Fibroblast of gingiva (primary cell): ENCODE data around the gene TVP23A.
"Not testable (repeated sequence)": the region's sequence is repeated elsewhere in the genome, so short reads cannot be mapped to it uniquely, and the experiment has no call there.

ENCODE experiments used
- DNase-seq: peaks from one replicate; pipeline ENCODE4 v3.0.0-alpha.2; 2011; ENCODE audit warnings: low read depth

The TVP23A gene

DNA sequence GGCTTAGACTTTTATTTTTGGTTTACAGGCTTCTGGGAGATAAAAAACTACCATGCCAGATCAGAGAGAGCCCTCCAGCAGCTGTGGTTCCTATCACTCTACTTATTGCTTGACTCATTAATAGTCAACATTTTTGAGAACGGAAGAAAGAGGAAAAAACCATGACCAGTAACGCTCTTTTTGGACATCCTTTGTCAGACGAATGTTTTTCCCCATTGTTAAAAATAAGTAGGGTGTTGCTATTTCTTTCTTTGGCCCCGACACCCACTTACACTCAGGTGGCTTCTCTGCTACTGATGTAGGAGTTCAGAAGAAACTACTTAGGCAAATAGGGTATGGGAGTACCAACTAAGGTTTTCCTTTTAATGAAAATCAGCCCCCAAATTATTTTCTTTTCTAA lies 27.5 kb downstream of the TVP23A start:
- DNase-seq = no peak

DNA sequence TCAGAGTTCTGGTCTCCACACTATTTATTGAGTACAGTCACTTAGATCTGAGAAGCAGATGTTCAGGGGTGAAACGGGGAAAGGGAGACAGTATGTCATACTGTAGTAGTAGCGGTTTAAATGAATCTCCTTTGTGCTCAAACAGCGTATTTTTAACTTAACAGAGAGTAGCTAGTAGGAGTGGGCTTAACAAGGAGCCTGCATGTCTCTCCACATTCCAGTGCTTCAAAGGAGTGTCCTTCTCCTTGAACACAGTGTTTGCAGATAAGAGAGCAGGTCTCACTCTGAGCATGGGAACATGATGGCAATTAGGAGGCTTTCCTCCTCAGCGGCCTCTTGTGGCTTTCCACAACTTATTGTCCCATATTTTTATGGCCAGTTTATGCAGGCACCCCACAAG lies 30.0 kb downstream of the TVP23A start:
- DNase-seq = not testable (repeated sequence)

DNA sequence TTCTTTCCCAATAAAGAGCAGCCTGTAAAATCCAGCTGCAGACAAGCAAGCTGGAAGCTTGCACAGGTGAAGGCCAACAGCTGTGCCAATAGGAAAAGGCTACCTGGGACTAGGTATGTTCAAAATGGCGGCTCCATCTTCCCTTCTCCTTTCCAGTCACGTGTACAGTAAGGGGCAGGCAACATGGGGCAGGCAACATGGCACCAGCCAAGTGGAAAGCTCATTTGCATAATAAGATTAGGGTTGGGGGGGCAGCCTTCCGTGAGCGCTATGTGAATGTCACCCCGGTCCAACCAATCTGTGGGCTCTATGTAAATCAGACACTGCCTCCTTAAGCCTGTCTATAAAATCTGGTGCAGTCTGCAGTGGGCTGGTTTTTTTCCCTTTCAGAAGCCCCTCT lies 31.3 kb downstream of the TVP23A start:
- DNase-seq = no peak

DNA sequence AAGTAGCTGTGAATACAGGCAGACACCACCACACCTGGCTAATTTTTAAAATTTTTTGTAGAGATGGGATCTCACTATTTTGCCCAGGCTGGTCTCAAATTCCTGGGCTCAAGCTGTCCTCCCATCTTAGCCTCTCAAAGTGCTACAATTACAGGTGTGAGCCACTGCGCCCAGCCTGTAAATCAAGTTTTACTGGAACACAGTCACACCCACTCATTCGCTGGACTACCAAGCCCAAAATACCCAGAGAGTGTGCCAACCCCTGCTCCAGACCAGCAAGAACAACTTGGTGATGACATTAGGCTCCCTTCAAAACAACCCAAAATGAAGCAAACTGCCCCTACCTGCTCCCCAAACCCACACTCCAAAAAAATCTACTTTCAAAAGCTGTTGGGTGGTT lies 36.0 kb downstream of the TVP23A start:
- no peak for DNase-seq

DNA sequence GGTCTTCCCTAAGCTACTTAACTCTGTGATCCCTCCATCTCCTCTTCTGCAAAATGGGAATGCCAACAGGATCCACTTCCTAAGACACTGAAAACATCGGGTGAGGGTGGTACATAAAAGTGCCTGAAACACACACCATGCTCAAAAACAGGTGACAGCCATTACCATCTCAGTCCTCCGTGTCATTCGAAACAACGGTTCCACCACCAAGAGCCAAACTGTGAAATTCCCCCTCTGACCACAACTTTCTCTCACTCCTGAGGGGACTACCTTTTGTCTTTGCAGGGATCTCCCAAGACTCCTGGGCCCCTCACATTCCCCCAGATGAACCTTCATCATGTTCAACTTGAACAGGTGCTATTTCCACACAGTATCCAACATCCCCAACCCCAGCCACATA lies 38.0 kb downstream of the TVP23A start:
- DNase-seq = no peak

DNA sequence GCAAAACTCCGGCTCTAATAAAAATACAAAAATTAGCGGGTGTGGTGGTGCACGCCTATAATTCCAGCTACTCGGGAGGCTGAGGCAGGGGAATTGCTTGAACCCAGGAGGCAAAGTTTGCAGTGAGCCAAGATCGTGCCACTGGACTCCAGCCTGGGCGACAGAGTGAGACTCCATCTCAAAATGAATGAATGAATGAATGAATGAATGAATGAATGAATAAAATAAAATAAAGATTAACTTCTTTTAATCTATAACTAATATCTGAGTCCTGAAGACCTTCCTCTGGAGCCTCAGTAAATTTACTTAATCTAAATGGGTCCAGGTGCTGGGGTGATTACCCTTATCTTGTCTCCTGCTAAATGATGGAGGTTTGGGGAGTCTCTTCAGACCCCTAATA lies 38.7 kb downstream of the TVP23A start:
- not testable (repeated sequence) for DNase-seq

DNA sequence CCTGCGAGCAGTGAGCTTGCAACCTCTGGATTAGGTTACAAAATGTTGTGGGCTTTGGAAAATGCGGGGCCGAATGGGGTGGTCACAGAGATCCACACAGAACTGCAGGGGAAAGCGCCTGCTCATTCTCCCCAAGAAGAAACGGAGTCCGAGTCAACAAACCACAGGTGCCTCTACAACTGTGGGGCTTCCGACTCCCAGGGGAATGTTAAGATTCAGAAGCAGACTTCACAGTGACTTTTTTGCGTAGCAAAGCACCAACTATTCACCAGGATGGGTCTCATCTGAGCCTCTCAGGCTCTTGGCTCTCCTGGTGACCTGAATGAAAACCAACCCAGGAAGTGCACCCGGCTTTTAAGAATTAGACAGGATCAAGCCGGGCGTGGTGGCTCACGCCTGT lies 41.2 kb downstream of the TVP23A start:
- DNase-seq = no peak

DNA sequence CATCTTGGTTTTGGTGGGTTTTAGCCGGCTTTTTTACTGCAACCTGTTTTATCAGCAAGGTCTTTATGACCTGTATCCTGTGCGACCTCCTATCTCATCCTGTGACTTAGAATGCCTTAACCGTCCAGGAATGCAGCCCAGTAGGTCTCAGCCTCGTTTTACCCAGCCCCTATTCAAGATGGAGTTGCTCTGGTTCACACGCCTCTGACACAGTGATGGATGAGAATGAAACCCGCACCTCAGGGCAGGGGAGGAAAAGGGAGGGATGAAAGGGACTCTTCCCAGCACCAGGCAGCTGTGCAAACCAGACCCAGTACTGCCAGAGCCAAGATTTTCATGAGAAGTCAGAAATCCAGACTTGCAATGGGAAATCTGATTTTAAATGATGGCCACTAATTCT lies 41.7 kb downstream of the TVP23A start:
- DNase-seq = not testable (repeated sequence)

DNA sequence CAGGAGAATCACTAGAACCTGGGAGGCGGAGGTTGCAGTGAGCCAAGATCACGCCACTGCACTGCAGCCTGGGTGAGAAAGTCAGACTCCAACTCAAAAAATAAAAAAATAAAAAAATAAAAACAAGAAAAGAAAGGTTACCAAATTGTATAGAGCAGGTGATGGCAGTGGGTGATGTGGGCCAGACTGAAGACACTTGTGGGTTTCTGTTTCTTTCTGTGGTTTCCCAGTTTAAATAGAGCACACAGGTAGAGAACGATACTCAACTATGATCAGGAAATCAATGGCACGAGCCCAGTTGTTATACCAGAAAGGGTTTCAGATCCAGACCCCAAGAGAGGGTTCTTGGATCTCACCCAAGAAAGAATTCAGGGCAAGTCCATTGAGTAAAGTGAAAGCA lies 42.3 kb downstream of the TVP23A start:
- no peak for DNase-seq

DNA sequence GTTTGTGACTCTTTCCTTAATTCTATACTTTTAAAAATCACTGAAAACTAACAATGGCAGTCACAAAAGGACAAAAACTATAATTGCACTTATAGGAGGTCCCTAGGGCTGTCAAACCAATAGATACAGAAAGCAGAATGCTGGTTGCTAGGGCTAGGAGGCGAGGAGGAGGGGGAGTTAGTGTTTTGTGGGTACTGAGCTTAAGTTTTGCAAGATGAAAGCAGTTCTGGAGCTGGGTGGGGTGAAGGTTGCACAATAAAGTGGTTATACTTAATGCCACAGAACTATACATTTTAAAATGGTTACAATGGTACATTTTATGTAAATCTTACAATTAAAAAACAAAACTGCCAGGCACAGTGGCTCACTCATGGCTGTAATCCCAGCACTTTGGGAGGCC lies 47.7 kb downstream of the TVP23A start:
- peak; percentile 16 for DNase-seq

DNA sequence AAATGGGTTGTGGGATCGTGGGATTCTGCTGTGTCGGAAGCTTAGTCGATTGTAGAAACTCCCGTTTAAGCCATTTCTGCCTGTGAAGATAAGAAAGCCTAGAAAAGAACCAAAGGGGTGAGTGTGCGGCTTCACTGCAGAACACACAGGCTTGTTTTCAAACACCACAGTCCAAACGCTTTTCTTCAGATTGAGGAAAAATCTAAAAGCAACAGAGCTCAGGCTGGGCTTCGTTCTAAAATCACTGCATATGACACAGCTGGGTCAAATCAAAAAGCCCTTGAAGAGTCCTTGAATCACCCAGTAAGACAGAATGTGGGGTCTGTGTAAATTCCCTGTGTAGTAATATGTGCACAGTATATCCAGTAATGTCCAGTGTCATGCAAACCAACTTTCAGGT lies 49.2 kb downstream of the TVP23A start:
- DNase-seq = no peak

DNA sequence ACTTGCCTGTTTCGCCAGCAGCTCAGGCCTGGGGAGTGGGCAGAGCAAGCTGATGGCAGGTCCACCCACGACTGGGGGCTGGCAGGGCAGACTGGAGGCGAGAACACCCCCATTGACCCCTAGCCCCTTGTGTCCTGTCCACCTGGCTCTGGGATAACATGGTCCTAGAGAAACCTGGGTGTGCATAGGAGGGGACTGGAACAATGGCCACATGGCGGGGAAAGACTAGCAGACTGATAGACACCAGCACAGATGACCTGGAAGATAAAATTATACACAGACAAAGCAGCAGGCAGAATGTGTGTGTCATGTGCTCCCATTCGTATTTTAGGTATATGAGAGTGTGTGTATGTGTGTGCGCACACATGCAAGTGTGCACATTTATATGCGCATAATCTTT lies 51.5 kb downstream of the TVP23A start:
- DNase-seq = no peak

DNA sequence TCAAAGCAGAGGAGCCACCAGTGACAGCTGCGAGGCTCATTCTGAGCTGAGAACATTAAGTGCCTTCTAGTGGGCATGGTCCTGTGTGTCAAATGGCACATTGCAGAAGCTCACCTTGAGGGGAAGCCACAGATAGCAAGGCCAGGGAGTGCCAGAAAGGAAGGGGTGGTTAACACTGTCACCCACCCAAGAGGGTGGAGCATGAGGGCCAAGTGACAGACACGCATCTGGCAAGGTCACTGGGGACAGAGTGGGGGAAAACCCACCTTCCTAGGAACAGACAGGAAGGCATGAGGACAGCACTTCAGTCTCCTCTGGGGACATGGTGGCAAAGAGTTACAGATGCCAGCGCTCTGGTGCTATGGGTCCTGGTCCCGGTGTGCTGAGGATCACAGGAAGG lies 52.8 kb downstream of the TVP23A start:
- DNase-seq = no peak

DNA sequence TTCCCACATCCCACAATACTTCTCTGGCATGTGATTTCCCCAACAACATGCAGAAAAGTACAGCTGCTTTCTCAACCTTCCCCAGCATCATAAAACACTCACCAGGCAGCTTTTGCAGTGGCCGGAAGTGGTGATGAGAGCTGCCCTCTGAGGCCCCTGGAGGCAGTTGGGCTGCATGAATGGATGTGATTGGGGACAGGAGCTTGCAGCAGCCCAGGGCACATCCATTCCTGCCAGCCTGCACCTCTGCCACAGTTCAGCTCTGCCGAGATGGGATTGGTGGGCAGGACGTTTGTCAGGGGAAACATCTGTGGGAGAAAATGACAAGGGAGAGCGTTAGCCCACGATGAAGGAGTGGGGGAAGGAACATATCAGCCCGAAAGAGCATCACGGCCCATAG lies 55.1 kb downstream of the TVP23A start:
- DNase-seq = no peak

DNA sequence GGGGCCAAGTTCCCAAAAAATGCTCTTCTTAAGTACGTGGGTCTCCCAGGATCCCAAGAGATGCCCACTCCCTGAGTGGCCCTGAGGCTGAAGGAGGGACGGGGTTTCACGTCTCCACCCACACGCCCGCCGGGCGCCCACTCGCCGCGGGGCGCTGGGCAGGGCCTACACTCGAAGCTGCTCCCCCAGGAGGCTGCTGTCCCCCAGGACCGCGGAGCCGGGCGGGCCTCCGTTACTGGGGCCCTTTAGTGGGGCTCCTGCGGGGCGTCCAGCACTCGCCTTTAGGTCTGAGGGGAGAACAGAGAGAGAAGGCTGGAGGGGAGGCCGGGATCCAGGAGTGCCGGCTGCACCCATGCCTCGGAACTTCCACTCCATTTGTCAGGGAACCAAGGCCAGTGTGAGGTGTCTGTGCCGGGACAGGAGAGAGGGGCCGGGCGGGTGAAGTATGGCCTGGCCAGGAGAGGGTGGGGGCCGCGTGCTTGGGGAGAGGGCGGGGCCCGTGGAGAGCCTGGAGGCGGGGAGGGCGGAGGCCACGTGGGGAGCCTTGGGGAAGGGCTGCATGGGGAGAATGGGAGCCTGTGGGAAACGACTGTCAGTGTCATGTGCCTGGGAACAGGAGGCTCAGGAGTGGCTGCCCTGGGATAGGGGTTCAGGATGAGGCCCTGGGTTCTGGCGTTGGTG lies 56.1 kb downstream of the TVP23A start:
- DNase-seq = no peak

DNA sequence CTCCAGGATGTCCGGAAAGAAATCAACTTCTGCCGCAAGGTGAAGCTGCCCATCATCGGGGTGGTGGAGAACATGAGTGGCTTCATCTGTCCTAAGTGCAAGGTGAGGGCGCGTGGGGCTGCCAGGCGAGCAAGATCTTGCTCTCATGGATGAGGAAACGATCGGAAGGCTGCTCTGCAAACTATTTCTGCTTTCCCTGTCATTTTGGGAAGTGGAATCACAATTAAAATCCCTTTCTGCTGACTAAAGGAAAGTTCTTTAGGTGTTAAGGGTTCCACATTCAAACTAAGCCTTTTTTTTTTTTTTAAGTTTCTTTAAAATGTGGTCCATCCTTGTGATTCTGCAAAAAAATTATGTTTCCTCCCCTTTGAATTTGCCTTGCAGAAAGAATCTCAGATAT lies 57.2 kb downstream of the TVP23A start:
- no peak for DNase-seq

DNA sequence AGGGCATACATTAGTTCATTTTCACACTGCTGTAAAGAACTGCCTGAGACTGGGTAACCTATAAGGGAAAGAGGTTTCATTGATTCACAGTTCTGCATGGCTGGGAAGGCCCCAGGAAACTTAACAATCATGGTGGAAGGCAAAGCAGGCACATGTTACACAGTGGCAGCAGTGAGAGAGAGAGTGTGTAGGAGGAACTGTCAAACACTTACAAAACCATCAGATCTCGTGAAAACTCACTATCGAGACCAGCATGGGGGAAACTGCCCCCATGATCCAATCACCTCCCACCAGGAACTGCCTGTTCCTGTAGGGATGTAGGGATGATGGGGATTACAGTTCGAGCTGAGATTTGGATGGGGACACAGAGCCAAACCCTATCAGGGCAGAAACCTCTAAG lies 57.7 kb downstream of the TVP23A start:
- no peak for DNase-seq

DNA sequence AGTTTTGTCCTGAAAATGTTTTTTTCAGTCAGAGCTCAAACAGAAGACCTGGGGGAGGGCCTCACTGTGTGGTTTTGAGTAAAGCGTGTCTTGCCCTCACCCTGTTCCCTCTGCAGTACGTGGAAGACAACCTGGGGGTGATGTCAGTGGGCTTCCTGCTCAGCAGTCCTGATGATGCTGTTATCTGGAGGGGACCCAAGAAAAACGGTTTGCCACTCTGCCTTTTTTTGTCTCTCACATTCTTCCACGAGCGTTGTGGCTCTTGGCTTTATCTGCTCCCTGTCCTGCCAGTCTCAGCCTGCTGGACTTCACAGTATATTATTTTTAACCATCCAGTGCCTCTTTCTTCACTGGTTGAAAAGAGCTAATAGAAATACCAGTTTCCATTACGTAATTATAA lies 62.0 kb downstream of the TVP23A start:
- no peak for DNase-seq

DNA sequence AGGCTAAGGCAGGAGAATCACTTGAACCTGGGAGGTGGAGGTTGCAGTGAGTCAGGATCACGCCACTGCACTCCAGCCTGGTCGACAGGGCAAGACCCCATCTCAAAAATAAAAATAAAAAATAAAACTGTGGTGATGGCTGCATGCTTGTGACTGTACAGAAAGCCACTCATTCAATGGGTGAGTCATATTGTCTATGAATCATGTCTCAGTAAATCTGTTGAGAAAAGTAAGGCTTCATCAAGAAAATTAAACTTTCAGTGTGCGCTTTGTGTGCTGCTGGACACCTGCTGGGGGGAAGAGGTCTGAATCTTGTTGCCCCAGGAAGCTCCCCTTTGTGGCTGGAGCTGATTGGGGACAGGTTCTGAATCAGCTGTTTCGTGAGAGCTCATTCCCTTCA lies 63.7 kb downstream of the TVP23A start:
- no peak for DNase-seq

DNA sequence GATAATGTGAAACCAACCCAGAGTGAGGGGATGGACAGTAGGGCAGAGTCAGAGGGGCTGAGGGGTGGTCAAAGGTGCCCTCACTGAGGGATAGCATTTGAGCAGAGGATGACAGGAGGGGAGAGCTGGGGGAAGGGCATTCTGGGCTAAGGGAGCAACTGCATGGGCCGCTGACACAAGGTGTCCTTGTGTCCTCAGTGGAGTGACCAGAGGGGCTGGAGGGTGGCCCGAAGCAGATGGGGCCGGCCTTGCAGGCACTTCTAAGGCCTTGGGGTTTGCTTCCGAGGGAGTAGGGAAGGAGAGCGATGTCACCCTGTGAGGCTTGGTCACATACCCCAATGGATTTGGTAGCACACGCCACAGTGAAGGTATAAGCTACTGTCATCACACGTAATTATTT lies 64.9 kb downstream of the TVP23A start:
- no peak for DNase-seq

DNA sequence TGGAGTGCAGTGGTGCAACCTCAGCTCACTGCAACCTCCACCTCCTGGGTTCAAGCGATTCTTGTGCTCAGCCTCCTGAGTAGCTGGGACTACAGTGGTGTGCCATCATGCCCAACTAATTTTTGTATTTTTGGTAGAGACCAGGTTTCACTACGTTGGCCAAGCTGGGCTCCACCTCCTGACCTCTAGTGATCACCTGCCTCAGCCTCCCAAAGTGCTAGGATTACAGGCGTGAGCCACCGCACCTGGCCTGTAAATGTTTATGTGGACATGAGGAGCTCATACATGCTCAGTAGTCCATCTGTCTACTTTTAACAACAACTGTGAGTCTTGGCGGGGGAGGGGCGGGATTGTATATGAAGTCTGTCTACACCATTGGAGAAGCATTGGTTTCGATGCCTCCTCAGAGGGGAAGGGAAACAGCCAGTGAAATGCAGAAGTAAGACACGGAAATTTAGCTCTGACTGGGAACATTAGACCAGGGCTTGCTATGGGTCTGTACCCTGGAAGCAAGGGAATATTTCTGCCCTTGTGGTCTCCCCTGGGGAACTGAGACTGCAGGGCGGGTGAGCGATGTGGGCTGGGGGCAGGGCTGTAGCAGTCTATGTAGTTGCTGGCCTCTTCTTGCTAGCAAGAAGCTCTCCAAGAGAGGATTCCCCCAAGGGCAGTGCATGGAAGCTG lies 65.6 kb downstream of the TVP23A start:
- no peak for DNase-seq

DNA sequence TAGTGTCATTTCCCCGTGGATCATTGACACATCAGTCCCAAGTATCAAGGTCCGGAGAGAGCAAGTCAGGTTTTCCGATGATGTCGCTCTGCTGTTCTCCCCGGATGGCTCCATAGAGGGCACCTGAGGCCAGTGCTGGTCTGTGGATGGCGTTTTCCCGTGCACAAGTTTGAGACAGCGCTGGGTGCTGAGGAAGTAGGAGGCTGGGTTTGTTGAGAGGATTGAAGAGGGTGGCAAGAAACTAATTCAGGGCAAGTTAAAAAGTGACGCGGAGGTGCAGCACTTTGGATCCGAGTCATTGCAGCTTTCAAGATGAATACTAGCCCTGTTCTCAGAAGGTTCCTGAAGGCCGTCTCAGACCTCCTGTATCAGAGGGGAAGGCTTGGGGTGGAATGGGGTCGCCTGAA lies 67.3 kb downstream of the TVP23A start:
- DNase-seq = no peak

DNA sequence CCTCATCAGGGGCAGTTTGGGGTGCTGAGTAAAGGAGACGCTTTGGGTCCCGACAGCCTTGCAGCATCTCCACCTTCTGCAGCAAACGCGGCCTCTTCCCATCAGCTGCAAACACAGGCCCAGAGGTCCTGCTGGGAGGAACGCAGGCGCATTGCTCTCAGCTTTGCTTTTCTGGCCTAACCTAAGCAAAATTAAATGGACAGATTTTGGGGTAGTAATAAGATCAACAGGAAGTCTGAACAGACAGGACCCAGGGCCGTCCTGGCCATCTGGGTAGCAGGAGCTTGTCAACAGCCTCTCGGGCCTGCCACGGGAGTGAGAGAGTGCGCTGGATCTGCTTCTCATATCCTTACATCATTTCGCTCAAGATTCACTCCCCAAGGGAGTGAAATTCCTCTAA lies 67.8 kb downstream of the TVP23A start:
- DNase-seq = no peak

DNA sequence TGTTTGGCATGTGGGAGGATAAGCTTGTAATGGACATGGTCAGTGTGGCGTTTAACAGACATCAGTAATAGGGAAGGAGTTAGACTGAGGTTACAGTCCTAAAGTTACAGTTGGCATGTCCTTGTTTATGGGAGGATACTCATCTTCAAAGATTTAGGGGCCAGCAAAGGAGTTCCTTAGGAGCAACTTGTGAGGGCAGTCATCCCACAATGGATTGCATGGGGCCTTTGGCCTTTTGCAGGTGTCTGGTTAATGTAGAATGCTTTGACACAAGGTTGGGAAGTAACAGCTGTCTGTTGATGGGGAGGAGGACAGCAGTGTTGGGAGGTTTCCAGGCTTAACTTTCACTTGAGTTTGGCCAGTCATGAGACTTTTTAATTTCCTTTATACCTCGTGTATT lies 72.8 kb downstream of the TVP23A start:
- DNase-seq = no peak
